Lower lobe of right lung (tissue), 2 donors: Measurements from ENCODE around the gene GGCT. TPM values are rescaled to one million over a fixed set of nuclear protein-coding genes. Genes with fewer than 3 reads are reported as not detected.
"Not testable (repeated sequence)": the region's sequence is repeated elsewhere in the genome, so short reads cannot be mapped to it uniquely, and the experiment has no call there.

Source experiments
- ATAC-seq, 2 donors: fragments of 200-7000 bp; cut with Tn5 transposase; one replicate each; pipeline ENCODE4 v1.9.1; 2020 to 2022; ENCODE audit warnings: mild to moderate bottlenecking in 2 of 2, moderate library complexity in 2 of 2
- DNase-seq: peaks from one replicate; pipeline ENCODE4 v3.0.0-alpha.2; 2020
- H3K27ac ChIP-seq: fragments of 200-600 bp; one replicate; pipeline ENCODE4 v1.8.0; 2022
- H3K27me3 ChIP-seq: fragments of 200-600 bp; one replicate; pipeline ENCODE4 v1.8.0; 2022; ENCODE audit warnings: low read depth
- H3K36me3 ChIP-seq: fragments of 200-600 bp; one replicate; pipeline ENCODE4 v1.8.0; 2022; ENCODE audit warnings: mild to moderate bottlenecking
- H3K4me1 ChIP-seq: fragments of 200-600 bp; one replicate; pipeline ENCODE4 v1.8.0; 2022
- H3K4me3 ChIP-seq: fragments of 200-600 bp; one replicate; pipeline ENCODE4 v1.8.0; 2022; ENCODE audit warnings: mild to moderate bottlenecking
- H3K9me3 ChIP-seq: fragments of 200-600 bp; one replicate; pipeline ENCODE4 v1.8.0; 2022
- intact Hi-C: fragments of 100-400 bp; cut with DNase I; formaldehyde crosslinking; loops from one replicate; pipeline ENCODE4 v1.11.0; 2022
- total RNA-seq: library from RNA; stranded (reverse); fragmentation: NEBNext Ultra II Directional; extraction: Animal tissue kit (Norgen Biotek cat#: 25700); gene quantifications from one replicate; pipeline ENCODE4 v1.2.1, GENCODE V29; 2021
- TF ChIP-seq, protein P1 (sequence below): fragments of 200-600 bp; IDR thresholded peaks from one replicate; pipeline ENCODE4 v1.8.0; 2022; ENCODE audit warnings: antibody characterized with exemption, mild to moderate bottlenecking
- donor health status: DM: no; HTN: yes; CAD: no; lungs with severe emphysema.

The GGCT gene
- total RNA-seq, 1 donor from 2014 or later: 28.8 TPM

DNA sequence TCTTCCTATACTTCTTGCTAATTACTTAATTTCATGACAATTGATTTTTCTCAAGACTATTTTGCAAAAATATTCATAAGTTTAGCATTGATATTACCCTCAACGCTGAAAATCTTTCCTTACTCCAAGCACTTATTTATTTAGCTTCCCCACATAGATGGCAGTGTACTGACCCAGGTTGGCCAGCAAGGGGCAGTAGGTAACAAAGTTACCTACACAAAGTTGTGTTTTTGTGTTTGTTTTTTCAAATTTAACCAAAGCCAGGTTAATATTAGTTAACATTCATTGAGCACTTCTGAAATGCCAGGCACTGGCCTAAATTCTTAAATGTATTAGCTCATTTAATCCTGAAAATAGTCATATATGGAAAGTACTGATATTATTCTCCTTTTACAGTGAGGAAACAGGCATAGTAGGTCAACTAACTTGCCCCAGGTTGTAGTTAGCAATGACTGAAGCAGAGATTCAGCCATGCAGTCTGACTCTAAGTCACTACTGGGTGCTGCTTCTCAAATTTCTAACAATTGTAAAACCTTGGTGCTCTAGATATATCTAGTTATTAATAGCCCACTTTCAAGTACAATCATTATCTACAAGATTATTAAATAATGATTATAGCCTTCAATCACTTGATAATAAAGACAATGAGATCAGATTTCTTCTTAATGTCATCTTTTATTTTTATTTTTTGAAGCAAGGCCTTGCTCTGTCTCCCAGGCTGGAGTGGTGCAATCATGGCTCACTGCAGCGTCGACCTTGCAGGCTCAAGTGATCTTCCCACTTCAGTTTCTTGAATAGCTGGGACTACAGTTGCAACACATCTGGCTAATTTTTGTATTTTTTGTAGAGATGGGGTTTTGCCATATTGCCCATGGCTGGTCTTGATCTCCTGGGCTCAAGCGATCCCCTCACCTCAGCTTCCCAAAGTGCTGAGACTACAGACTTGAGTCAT, 5.8 kb upstream of the GGCT start:
- H3K27ac ChIP-seq: no peak overlapping the region
- TF ChIP-seq, protein P1, sequence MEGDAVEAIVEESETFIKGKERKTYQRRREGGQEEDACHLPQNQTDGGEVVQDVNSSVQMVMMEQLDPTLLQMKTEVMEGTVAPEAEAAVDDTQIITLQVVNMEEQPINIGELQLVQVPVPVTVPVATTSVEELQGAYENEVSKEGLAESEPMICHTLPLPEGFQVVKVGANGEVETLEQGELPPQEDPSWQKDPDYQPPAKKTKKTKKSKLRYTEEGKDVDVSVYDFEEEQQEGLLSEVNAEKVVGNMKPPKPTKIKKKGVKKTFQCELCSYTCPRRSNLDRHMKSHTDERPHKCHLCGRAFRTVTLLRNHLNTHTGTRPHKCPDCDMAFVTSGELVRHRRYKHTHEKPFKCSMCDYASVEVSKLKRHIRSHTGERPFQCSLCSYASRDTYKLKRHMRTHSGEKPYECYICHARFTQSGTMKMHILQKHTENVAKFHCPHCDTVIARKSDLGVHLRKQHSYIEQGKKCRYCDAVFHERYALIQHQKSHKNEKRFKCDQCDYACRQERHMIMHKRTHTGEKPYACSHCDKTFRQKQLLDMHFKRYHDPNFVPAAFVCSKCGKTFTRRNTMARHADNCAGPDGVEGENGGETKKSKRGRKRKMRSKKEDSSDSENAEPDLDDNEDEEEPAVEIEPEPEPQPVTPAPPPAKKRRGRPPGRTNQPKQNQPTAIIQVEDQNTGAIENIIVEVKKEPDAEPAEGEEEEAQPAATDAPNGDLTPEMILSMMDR: peak; percentile 87
- H3K27me3 ChIP-seq: no peaks in the 10 kb centered on the region
- H3K4me1 ChIP-seq: peaks cover 11% of the 10 kb centered on the region
- intact Hi-C loops: no loop called here
- DNase-seq: peak; percentile 44
- ATAC-seq: peak; percentile 83 to 87
- H3K4me3 ChIP-seq: no peak overlapping the region
- H3K36me3 ChIP-seq: no peaks in the 10 kb centered on the region
- no peaks in the 10 kb centered on the region for H3K9me3 ChIP-seq

DNA sequence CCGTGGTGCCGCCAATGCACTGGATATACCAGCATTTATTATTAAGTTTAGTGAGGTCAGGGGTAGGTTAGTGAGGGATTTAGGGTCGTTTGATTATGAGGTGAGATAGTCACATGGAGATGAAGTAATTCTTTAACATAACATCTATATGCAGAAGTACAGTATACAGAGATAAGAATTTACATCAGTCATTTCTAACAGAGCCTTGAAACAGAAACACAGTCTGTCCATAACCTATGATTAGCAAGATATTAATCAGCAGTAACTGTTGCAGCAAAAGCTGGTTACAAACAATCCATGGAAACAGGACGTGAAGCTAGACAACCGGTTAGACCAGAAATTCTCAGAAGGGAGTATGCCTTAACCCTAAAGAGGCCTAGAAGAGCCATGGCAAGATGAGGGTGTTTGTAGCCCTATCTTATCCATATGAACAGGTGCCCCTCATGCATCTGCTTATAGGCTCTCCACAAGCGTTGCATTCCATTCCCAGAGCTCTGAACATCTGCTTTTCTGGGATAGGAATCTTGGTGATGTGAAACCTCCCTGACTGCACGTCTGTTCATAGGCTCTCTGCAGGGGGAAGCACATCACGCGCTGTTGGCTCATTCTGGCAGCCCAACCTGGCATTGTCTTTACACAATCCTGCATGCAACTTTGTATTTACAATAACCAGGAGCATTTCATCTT, 4.7 kb upstream of the GGCT start:
- H3K27me3 ChIP-seq, H3K9me3 ChIP-seq, H3K27ac ChIP-seq, intact Hi-C loops, DNase-seq, ATAC-seq, H3K36me3 ChIP-seq, H3K4me3 ChIP-seq: not testable (repeated sequence)
- peaks cover 14% of the 10 kb centered on the region for H3K4me1 ChIP-seq

DNA sequence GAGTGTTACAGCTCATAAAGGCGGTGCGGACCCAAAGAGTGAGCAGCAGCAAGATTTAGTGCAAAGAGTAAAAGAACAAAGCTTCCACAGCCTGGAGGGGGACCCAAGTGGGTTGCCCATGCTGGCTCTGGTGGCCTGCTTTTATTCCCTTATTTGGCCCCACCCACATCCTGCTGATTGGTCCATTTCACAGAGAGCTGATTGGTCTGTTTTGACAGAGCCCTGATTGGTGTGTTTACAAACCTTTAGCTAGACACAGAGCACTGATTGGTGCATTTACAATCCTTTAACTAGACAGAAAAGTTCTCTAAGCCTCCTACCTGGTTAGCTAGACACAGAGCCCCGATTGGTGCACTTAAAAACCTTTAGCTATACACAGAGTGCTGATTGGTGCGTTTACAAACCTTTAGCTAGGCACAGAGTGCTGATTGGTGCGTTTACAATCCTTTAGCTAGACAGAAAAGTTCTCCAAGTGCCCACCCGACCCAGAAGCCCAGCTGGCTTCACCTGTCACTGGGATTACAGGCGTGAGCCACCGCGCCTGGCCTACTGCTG, 2.8 kb upstream of the GGCT start:
- H3K27ac ChIP-seq, H3K36me3 ChIP-seq, H3K9me3 ChIP-seq, H3K4me3 ChIP-seq, ATAC-seq, H3K27me3 ChIP-seq, DNase-seq, intact Hi-C loops: not testable (repeated sequence)
- peaks cover 31% of the 10 kb centered on the region for H3K4me1 ChIP-seq

DNA sequence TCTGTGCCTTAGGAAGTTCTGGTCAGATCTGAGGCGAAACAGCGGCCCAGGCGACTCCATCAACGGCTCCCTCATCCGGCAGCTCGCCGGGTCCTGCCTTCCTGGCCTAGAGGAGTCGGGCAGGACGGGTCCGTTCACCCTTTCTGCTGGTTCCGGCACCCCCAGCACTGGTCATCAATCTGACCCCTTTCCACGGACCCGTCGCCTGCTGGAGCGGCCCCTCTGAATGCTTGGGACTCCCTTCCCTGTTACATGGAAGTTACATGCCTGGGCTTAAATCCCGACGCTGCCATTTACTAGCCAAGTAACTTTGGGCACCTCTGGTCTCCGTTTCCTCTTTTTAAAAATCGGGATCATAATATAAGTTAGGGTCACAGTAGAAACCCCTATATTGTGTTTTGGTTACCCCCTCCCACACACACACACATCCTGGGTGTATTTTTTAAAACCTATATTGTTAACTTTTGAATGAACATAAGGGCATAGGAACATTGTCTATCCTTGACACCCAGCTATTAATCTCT, 607 bp upstream of the GGCT start:
- H3K27me3 ChIP-seq: no peaks in the 10 kb centered on the region
- peak overlapping the region; percentile 83 for H3K27ac ChIP-seq
- DNase-seq (no peak), ATAC-seq (peak in 1 of 2 donors; percentile 32)
- peak overlapping the region; percentile 87 for H3K4me3 ChIP-seq
- H3K36me3 ChIP-seq: no peaks in the 10 kb centered on the region
- no peaks in the 10 kb centered on the region for H3K9me3 ChIP-seq
- peaks cover 34% of the 10 kb centered on the region for H3K4me1 ChIP-seq
- intact Hi-C loops: no loop called here
- TF ChIP-seq, protein P1: no peak

DNA sequence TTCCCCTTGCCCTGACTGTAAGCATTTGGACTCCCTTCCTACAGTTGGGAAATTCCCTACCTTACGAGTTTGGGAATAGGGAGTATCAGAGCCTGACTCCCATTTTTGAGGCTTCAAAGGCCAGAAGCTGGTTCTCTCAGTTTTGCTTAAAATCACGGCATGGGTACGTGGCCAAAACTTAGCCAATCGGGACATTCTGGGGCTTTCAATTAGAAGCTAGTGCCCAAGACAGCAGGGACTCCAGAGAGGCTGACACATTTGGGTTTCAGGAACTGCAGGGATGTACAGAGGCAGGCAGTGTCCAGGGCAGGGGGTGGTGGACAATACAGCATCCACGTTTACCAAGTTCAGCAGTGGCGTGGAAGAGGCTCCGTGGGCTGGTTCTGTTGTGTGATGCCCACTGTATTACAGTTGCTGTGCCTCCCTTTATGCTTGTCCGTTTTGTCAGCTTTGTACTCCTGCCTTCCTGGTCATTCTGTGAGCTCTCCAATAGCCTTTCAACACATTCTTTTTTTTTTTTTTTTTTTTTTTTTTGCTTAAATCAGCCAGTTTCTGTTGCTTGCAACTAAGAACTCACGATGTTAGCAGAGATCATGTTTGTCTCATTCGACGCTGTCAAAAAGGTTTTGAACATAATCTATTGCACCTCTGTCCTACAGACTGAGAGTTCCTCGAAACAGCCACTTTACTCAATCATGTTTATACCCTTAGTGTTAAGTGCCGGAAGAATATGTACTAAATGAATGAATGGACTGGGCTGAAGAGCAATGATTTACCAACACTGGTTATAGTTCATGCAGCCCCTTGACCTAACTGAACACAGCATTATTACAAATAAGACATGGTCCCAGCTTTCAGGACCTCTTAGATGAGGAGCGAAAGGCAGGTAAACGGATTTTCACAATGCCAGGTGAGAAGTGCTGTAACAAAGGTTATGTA, 1.1 kb downstream of the GGCT start:
- Histone ChIP-seq H3K9me3 (no peaks in the 10 kb centered on the region), H3K4me3 (peak overlapping the region; percentile 87), H3K4me1 (peaks cover 26% of the 10 kb centered on the region), H3K27ac (peak overlapping the region; percentile 83), H3K27me3 (no peaks in the 10 kb centered on the region), H3K36me3 (no peaks in the 10 kb centered on the region)
- ATAC-seq: peak; percentile 28 to 56
- TF ChIP-seq, protein P1: no peak
- no peak for DNase-seq
- intact Hi-C loops: no loop called here
